H9 (cell line): ENCODE measurements around the gene RASGRP4. TPM values are rescaled to one million over a fixed set of nuclear protein-coding genes. Genes with fewer than 3 reads are reported as not detected.

Experiments
- DNase-seq: peaks from one replicate; pipeline ENCODE4 v3.0.0-alpha.2; 2017
- H2AFZ ChIP-seq: one replicate; pipeline ENCODE4 v1.6.1; 2013; ENCODE audit warnings: mild to moderate bottlenecking, low read length, control low read depth, moderate library complexity
- H2AK5ac ChIP-seq: 2 replicates; pipeline ENCODE4 v1.6.1; 2013; ENCODE audit warnings: low read length, control low read depth, mixed read lengths; ENCODE audit not compliant: insufficient read length
- H2BK120ac ChIP-seq: one replicate; pipeline ENCODE4 v1.6.1; 2013; ENCODE audit warnings: low read depth, mild to moderate bottlenecking, low read length, control low read depth, inconsistent platforms; ENCODE audit not compliant: poor library complexity, severe bottlenecking
- H2BK12ac ChIP-seq: 2 replicates; pipeline ENCODE4 v1.6.1; 2013; ENCODE audit warnings: low read length, control low read depth, mixed read lengths, low read depth; ENCODE audit not compliant: insufficient read length
- H2BK15ac ChIP-seq: 2 replicates; pipeline ENCODE4 v1.6.1; 2013; ENCODE audit warnings: low read depth, low read length, control low read depth
- H2BK20ac ChIP-seq: one replicate; pipeline ENCODE4 v1.6.1; 2013; ENCODE audit warnings: low read depth, mild to moderate bottlenecking, low read length, control low read depth, inconsistent platforms; ENCODE audit not compliant: poor library complexity, severe bottlenecking
- H2BK5ac ChIP-seq: 2 replicates; pipeline ENCODE4 v1.6.1; 2013; ENCODE audit warnings: low read length, control low read depth, mixed read lengths; ENCODE audit not compliant: insufficient read length
- H3K14ac ChIP-seq: 2 replicates; pipeline ENCODE4 v1.6.1; 2013; ENCODE audit warnings: low read length, control low read depth; ENCODE audit not compliant: insufficient read depth
- H3K18ac ChIP-seq: 2 replicates; pipeline ENCODE4 v1.6.1; 2013; ENCODE audit warnings: low read depth, mild to moderate bottlenecking, mixed read lengths, low read length, control low read depth; ENCODE audit not compliant: insufficient read length
- H3K23ac ChIP-seq: 2 replicates; pipeline ENCODE4 v1.6.1; 2013; ENCODE audit warnings: low read length, control low read depth, mixed read lengths, low read depth; ENCODE audit not compliant: insufficient read length
- H3K23me2 ChIP-seq: 2 replicates; pipeline ENCODE4 v1.6.1; 2013; ENCODE audit warnings: low read depth, mild to moderate bottlenecking, mixed read lengths, low read length, control low read depth; ENCODE audit not compliant: insufficient read length, poor library complexity, severe bottlenecking
- H3K27ac ChIP-seq: 2 replicates; pipeline ENCODE4 v1.5.1; 2013; ENCODE audit warnings: low read length, control low read depth, mixed read lengths, low read depth; ENCODE audit not compliant: insufficient read length
- H3K27me3 ChIP-seq: 2 replicates; pipeline ENCODE4 v1.6.1; 2013; ENCODE audit warnings: low read length, control low read depth, inconsistent platforms; ENCODE audit not compliant: insufficient read depth
- H3K4ac ChIP-seq: 2 replicates; pipeline ENCODE4 v1.6.1; 2013; ENCODE audit warnings: low read depth, mild to moderate bottlenecking, control low read depth, inconsistent platforms, low read length, moderate library complexity
- H3K4me1 ChIP-seq: 2 replicates; pipeline ENCODE4 v1.6.1; 2013; ENCODE audit warnings: low read length, control low read depth, inconsistent platforms; ENCODE audit not compliant: insufficient read depth
- H3K4me2 ChIP-seq: 2 replicates; pipeline ENCODE4 v1.6.1; 2013; ENCODE audit warnings: low read length, control low read depth, mixed read lengths; ENCODE audit not compliant: insufficient read length, insufficient read depth
- H3K56ac ChIP-seq: 2 replicates; pipeline ENCODE4 v1.6.1; 2013; ENCODE audit warnings: low read depth, mild to moderate bottlenecking, mixed read lengths, low read length, control low read depth; ENCODE audit not compliant: insufficient read length
- H3K79me1 ChIP-seq: 2 replicates; pipeline ENCODE4 v1.6.1; 2013; ENCODE audit warnings: low read depth, mild to moderate bottlenecking, moderate library complexity, low read length, control low read depth, inconsistent platforms; ENCODE audit not compliant: insufficient read depth, poor library complexity, severe bottlenecking
- H3K79me2 ChIP-seq: 2 replicates; pipeline ENCODE4 v1.6.1; 2013; ENCODE audit warnings: low read length, control low read depth, inconsistent platforms; ENCODE audit not compliant: insufficient read depth
- H3K9ac ChIP-seq: 2 replicates; pipeline ENCODE4 v1.6.1; 2013; ENCODE audit warnings: low read length, control low read depth, mixed read lengths; ENCODE audit not compliant: insufficient read length; ENCODE audit errors: extremely low read depth
- H3K9me3 ChIP-seq: one replicate; pipeline ENCODE4 v1.6.1; 2013; ENCODE audit warnings: low read depth, low read length, inconsistent platforms; ENCODE audit not compliant: control insufficient read depth
- H3T11ph ChIP-seq: one replicate; pipeline ENCODE4 v1.6.1; 2013; ENCODE audit warnings: mild to moderate bottlenecking, low read length, control low read depth, inconsistent platforms
- H4K20me1 ChIP-seq: one replicate; pipeline ENCODE4 v1.6.1; 2013; ENCODE audit not compliant: control insufficient read depth, insufficient read length, insufficient read depth
- H4K5ac ChIP-seq: 2 replicates; pipeline ENCODE4 v1.6.1; 2013; ENCODE audit warnings: low read depth, mild to moderate bottlenecking, mixed read lengths, low read length, control low read depth; ENCODE audit not compliant: insufficient read length
- H4K8ac ChIP-seq: replicated peaks from 2 replicates; pipeline ENCODE4 v1.6.1; 2013; ENCODE audit warnings: low read length, control low read depth, mixed read lengths, low read depth; ENCODE audit not compliant: insufficient read length
- H4K91ac ChIP-seq: 2 replicates; pipeline ENCODE4 v1.6.1; 2013; ENCODE audit warnings: low read depth, mild to moderate bottlenecking, moderate library complexity, mixed read lengths, low read length, control low read depth; ENCODE audit not compliant: insufficient read length
- H3K27ac Mint-ChIP-seq, 3 experiments: 2 replicates in 2 of 3; 3 replicates in 1 of 3; pipeline ENCODE4 v1.8.0; 2020 to 2021; ENCODE audit warnings: mixed read lengths in 3 of 3, mild to moderate bottlenecking in 1 of 3, moderate library complexity in 1 of 3
- H3K27me3 Mint-ChIP-seq: 2 replicates; pipeline ENCODE4 v1.8.0; 2021; ENCODE audit warnings: low read depth, mild to moderate bottlenecking, moderate library complexity, mixed read lengths
- H3K36me3 Mint-ChIP-seq, 3 experiments: 2 replicates in 2 of 3; 3 replicates in 1 of 3; pipeline ENCODE4 v1.8.0; 2020 to 2021; ENCODE audit warnings: low read depth in 3 of 3, mixed read lengths in 3 of 3; ENCODE audit not compliant: insufficient read depth in 1 of 3
- H3K4me1 Mint-ChIP-seq, 2 experiments: 2 replicates each; pipeline ENCODE4 v1.8.0; 2020; ENCODE audit warnings: mixed read lengths in 2 of 2
- H3K4me3 Mint-ChIP-seq, 2 experiments: 2 replicates in 1 of 2; 3 replicates in 1 of 2; pipeline ENCODE4 v1.8.0; 2020 to 2021; ENCODE audit warnings: mild to moderate bottlenecking in 2 of 2, mixed read lengths in 2 of 2, moderate library complexity in 1 of 2
- H3K9me3 Mint-ChIP-seq, 2 experiments: 2 replicates in 1 of 2; 3 replicates in 1 of 2; pipeline ENCODE4 v1.8.0; 2020; ENCODE audit warnings: mild to moderate bottlenecking in 2 of 2, mixed read lengths in 2 of 2, moderate library complexity in 1 of 2
- WGBS: extraction: QIAGEN DNeasy Blood & Tissue Kit; methylation state at CpG from one replicate; pipeline ENCODE4 v1.1.7; 2013; ENCODE audit warnings: missing lambda C conversion rate, low lambda C conversion rate, mixed read lengths; ENCODE audit not compliant: insufficient read length; ENCODE audit errors: extremely low coverage; 5-methylcytosine and 5-hydroxymethylcytosine counted together
- total RNA-seq: library from RNA; stranded (reverse); gene quantifications from 2 replicates; pipeline ENCODE4 v1.2.1, GENCODE V29; 2021
- TF ChIP-seq, protein P1 (sequence below): fragments of 200-600 bp; sonication (generic); conservative IDR thresholded peaks from 3 replicates; pipeline ENCODE4 v1.8.0; 2021; ENCODE audit warnings: antibody characterized with exemption, mild to moderate bottlenecking

The RASGRP4 gene
- total RNA-seq, 1 experiment from 2014 or later = 0.28 TPM

DNA sequence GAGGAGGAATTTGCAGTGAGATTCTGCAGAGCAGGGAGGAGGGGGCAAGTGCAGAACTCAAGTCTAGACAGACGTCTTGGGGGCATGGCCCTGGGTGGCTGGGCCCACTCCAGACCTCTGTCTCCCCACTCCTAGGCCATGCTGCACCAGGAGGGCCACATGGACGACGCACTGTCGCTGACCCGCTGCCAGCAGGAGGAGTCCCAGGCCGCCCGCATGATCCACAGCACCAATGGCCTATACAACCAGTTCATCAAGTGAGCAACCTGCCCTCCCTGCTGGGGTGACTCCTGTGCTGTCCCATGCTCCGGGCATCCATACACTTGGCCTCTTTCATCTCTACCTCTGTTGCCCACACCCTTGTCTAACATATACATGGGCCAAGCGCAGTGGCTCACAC is 25.6 kb upstream of the RASGRP4 start:
- H2BK15ac ChIP-seq = no peak overlapping the region
- no peak overlapping the region for H3K27ac ChIP-seq
- H3K18ac ChIP-seq = no peak overlapping the region
- H3K4me2 ChIP-seq = no peak overlapping the region
- H2BK5ac ChIP-seq = no peak overlapping the region
- H2BK120ac ChIP-seq = no peak overlapping the region
- H3K79me1 ChIP-seq = no peaks in the 10 kb centered on the region
- no peak overlapping the region for H3K56ac ChIP-seq
- DNase-seq = no peak
- H3K9me3 ChIP-seq = no peaks in the 10 kb centered on the region
- Mint-ChIP-seq H3K4me3 (no peak overlapping the region), H3K27ac (no peak overlapping the region), H3K36me3 (peaks cover 44 to 52% (median 51%) of the 10 kb centered on the region in 3 experiments), H3K27me3 (no peaks in the 10 kb centered on the region; the same call in 1 of the 2 replicates), H3K9me3 (no peaks in the 10 kb centered on the region), H3K4me1 (peaks cover 5 to 11% of the 10 kb centered on the region in 2 experiments; a peak in 3 of 4 replicates)
- TF ChIP-seq, protein P1, sequence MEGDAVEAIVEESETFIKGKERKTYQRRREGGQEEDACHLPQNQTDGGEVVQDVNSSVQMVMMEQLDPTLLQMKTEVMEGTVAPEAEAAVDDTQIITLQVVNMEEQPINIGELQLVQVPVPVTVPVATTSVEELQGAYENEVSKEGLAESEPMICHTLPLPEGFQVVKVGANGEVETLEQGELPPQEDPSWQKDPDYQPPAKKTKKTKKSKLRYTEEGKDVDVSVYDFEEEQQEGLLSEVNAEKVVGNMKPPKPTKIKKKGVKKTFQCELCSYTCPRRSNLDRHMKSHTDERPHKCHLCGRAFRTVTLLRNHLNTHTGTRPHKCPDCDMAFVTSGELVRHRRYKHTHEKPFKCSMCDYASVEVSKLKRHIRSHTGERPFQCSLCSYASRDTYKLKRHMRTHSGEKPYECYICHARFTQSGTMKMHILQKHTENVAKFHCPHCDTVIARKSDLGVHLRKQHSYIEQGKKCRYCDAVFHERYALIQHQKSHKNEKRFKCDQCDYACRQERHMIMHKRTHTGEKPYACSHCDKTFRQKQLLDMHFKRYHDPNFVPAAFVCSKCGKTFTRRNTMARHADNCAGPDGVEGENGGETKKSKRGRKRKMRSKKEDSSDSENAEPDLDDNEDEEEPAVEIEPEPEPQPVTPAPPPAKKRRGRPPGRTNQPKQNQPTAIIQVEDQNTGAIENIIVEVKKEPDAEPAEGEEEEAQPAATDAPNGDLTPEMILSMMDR = no peak
- no peaks in the 10 kb centered on the region for H4K20me1 ChIP-seq
- no CpG with 5 or more reads among the region's 9 CpGs for WGBS
- H3K23me2 ChIP-seq = peaks cover 5% of the 10 kb centered on the region
- H3T11ph ChIP-seq = no peak overlapping the region
- H3K23ac ChIP-seq = no peak overlapping the region
- H3K14ac ChIP-seq = no peak overlapping the region
- no peak overlapping the region for H2AFZ ChIP-seq
- H2BK20ac ChIP-seq = no peak overlapping the region
- no peak overlapping the region for H3K4ac ChIP-seq
- no peak overlapping the region for H3K9ac ChIP-seq
- H4K8ac ChIP-seq = no peak overlapping the region
- H4K5ac ChIP-seq = no peak overlapping the region
- no peak overlapping the region for H2BK12ac ChIP-seq
- no peaks in the 10 kb centered on the region for H3K27me3 ChIP-seq
- H3K4me1 ChIP-seq = no peaks in the 10 kb centered on the region
- no peak overlapping the region for H4K91ac ChIP-seq
- no peaks in the 10 kb centered on the region for H3K79me2 ChIP-seq
- H2AK5ac ChIP-seq = no peak overlapping the region
